Astrocyte of the cerebellum (primary cell): ENCODE results near the gene TNFRSF9.

Source experiments
- DNase-seq: peaks from one replicate; pipeline ENCODE4 v3.0.0-alpha.2; 2011; ENCODE audit warnings: low read depth
- H3K4me3 ChIP-seq: 2 replicates; pipeline ENCODE4 v1.5.1; 2011; ENCODE audit warnings: mild to moderate bottlenecking, low read depth, low read length, moderate library complexity
- CTCF ChIP-seq: IDR thresholded peaks from 2 replicates; pipeline ENCODE4 v1.5.1; 2012; ENCODE audit warnings: low read length, low read depth, moderate library complexity, mild to moderate bottlenecking; ENCODE audit errors: missing control alignments
- in situ Hi-C: cut with HindIII; loops from 2 replicates; pipeline ENCODE4 v1.10.0; 2017; ENCODE audit warnings: low sequenced_read_pairs

Gene TNFRSF9

GRCh38 chr1:7983086-7983778 is 42.6 kb upstream of the TNFRSF9 start:
- in situ Hi-C loops = no loop called here
- no peak for TF ChIP-seq CTCF

GRCh38 chr1:7980984-7981383 is 40.3 kb upstream of the TNFRSF9 start:
- in situ Hi-C loops = no loop called here
- no peak overlapping the region for H3K4me3 ChIP-seq
- no peak for TF ChIP-seq CTCF
- no peak for DNase-seq

More at GRCh38 chr1:7983086-7983778, 42.6 kb upstream of the TNFRSF9 start:
- no peak for DNase-seq
- no peak overlapping the region for H3K4me3 ChIP-seq

GRCh38 chr1:7975212-7975865 is 34.7 kb upstream of the TNFRSF9 start:
- peak; percentile 60 for DNase-seq

GRCh38 chr1:7973086-7973485 is 32.4 kb upstream of the TNFRSF9 start:
- no peak for DNase-seq
- in situ Hi-C loops = no loop called here
- TF ChIP-seq CTCF = no peak
- no peak overlapping the region for H3K4me3 ChIP-seq

More at GRCh38 chr1:7975212-7975865, 34.7 kb upstream of the TNFRSF9 start:
- no peak overlapping the region for H3K4me3 ChIP-seq
- TF ChIP-seq CTCF = peak; percentile 95
- in situ Hi-C loops = no loop called here

- DNase-seq = no peak
- no peak for TF ChIP-seq CTCF
- in situ Hi-C loops = no loop called here
- no peak overlapping the region for H3K4me3 ChIP-seq
Observed at GRCh38 chr1:7972285-7972684, 31.6 kb upstream of the TNFRSF9 start.

GRCh38 chr1:7971024-7971423 is 30.4 kb upstream of the TNFRSF9 start:
- H3K4me3 ChIP-seq = no peak overlapping the region
- TF ChIP-seq CTCF = no peak
- DNase-seq = no peak
- in situ Hi-C loops = no loop called here
